ENCODE data around the gene DNPEP. TPM values are rescaled to one million over a fixed set of nuclear protein-coding genes. Genes with fewer than 3 reads are reported as not detected.
"Not testable (repeated sequence)": the region's sequence is repeated elsewhere in the genome, so short reads cannot be mapped to it uniquely, and the experiment has no call there.

DNPEP gene
- total RNA-seq, 1 donor from 2014 or later = 42.4 TPM

GRCh38 chr2:219401606-219402005 lies 13.9 kb upstream of the DNPEP start:
- DNase-seq = no peak

DNA sequence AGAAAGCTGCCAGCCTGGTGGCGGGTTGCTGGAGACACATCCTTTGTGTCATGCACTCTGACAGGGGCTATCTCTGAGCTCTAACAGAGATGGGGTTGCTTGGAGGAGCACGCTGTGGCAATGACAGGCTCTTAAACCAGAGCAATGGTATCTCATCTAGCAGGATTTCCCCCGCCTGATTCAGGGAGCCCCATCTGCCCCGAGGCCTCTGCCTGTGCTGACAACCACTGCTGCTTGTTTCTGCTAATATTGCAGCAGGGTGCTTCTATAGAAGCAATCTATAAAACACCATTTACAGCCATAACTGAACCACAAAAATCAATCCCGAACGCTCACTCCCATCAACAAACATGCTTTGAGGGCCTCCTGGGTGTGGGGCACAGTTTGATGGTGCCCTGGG lies 12.8 kb upstream of the DNPEP start:
- DNase-seq = no peak

- no peak for DNase-seq
Measured at GRCh38 chr2:219399716-219400478, 12.2 kb upstream of the DNPEP start.

DNA sequence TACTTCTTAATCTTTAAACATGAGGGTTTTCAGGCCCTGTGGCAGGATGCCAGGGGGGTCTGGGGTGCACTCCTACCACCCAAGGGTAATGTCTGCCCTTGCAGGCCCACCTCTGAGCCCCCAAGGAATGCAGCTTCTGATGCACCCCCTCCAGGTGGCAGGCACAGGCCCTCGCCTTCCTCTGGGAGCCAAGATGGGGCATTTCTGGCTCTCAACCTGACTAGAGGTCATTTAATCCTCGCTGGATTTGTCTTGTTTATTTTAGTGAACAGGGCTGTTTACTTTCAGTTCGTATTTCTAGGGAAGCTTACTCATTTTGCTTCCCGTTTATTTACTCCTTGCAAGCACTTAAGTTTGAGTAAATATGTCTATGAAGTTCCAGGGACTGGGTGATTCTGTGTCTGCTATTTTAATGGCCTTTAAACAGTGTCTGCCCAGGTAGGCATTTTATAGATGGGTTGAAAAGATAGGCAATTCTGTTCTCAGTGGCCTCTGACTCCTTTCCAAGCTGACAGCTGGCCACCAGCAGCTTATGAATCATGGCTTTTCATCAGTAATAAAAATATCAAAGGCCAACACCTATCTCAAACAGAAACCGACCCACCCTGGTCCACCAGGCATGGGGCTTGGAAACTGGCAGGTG lies 11.1 kb upstream of the DNPEP start:
- no peak for DNase-seq

- no peak for DNase-seq
Measured at GRCh38 chr2:219396863-219397457, 9.2 kb upstream of the DNPEP start.

DNA sequence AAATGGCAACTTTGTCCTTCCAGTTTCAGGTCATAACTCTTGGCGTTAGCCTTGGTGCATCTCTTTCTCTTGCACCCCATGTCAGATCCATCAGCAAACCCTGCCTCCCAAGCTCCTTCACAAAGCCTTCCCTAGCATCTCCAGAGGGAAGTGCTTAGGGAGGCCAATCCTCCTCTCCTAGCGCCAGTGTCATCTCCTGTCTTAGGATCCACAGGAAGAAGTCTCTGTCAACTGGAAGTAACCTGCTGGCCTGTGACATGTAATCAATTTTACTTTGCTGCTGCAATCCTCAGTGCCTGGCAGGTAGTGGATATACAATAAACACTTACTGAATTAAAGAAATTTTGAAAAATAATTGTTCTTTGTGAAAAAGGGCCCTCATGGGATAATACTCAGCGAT lies 7.9 kb upstream of the DNPEP start:
- no peak for DNase-seq

GRCh38 chr2:219395056-219395455 lies 7.3 kb upstream of the DNPEP start:
- not testable (repeated sequence) for DNase-seq

GRCh38 chr2:219392754-219393153 lies 5.0 kb upstream of the DNPEP start:
- no peak for DNase-seq

- no peak for DNase-seq
Measured at GRCh38 chr2:219388907-219389156, 1.1 kb upstream of the DNPEP start.

DNA sequence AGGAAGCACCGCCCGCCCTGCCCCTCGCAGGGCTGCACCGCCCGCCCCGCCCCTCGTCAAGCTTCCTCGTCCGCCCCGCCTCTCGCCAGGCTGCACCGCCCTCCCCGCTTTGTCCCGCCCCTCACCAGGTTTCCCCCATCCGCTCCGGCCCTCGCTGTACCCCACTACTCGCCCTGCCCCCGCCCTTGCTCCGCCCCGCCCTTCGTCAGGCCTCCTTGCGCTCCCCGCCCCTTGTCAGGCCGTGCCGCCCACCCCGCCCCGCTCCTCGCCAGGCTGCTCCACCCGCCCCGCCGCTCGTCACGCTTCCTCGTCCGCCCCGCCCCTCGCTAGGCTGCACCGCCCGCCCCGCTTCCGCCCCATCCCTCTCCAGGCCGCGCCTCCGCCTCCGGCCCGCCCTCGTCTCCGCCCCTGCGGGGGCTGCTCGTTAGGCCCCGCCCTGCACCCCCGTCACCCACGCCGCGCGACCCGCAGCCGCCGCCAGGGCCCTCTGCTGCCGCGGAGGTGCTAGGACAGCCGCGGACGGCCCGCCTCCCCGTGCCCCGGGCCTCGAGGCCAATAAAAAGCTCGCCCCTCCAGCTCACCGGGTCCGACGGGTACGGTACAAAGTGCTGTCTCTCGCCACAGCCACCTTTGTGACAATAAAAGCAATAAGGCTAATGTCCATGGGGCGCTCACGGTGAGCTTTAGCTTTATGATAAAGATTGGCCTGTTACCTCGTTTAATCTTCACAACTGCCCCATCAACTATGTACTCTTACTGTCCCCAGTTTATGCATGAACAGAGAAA lies 602 bp upstream of the DNPEP start:
- peak; percentile 99 for DNase-seq

DNA sequence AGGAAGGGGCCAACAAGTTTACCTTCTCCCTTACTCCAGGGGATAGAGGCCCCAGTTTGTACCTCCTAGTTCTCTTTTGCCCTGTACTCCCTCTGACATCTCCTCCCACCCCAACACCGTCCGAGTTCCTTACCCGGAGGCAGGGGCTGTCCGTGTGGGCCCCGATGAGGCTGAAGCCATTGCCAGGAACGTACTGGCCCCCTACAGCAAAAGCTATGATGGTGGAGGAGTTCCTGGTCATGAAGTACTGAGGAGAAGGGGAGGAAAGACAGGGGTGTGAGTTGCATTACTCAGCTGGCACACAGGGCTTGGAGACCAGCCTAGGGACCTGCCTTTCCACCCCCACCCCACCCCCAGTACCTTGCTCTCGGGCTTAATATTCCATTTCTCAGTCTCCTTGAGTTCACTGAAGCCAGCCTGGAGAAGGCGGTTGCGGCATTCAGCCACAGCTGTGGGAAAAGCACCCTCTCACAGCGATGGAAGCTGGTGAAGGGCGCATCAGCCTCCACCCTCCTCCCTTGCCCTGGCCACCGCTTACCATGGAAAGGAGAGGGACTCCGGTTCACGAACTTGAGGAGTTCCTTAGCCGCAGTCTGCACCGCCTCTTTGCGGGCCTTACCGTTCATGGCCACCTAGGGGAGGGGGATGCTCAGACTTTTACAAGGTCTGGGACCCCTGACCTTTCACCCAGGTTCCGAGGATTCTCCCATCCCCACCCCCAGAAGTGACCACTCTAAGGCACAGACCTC lies 1.0 kb downstream of the DNPEP start:
- no peak for DNase-seq

- no peak for DNase-seq
Measured at GRCh38 chr2:219385958-219386520, 1.7 kb downstream of the DNPEP start.

DNA sequence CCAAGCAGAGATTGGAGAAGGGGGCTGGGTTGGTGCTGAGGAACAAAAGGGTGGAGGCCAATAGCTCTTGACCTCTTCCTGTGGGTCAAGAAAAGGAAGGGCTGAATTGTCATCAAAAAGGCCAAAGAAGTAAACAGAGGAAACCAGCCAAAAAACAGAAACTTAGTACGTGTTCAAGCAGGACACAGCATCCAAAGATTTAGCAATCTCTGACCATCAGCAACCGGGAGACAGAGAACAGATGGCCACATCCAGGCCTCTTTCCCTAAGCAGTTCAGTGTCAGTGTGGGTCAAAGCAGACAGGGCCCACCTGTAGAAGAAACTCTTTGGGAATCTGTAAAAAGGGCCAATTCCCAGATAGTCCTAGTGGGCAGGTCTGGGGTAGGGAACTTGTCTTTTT lies 2.9 kb downstream of the DNPEP start:
- DNase-seq = no peak

DNA sequence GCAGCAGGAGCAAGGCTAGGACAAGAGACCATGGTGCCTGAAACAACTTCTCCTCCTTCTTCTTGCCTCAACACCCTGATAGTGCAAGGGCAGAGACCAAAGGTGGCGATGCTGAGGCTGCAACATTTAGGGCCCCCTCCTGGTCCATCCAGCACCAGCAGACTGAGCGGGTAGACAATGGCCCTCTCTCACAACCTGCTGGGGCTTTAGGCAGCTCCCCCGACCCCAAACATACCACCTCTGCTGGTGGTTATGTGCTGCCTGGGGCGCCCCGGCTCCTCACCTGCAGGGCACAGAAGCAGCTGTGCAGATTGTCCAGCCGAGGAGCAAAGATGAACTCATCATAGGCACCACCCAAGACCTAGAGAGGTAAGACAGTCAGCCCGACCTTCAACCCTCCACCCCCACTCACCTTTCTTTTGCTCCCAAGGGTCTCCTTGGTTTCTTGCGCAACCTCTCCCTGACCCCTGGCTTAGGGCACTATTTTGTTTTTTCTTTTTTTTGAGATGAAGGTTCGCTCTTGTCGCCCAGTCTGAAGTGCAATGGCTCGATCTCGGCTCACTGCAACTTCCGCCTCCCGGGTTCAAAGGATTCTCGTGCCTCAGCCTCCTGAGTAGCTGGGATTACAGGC lies 3.5 kb downstream of the DNPEP start:
- no peak for DNase-seq

- no peak for DNase-seq
Measured at GRCh38 chr2:219381448-219381847, 6.3 kb downstream of the DNPEP start.

GRCh38 chr2:219380926-219381325 lies 6.8 kb downstream of the DNPEP start:
- DNase-seq = no peak

GRCh38 chr2:219378163-219378851 lies 9.4 kb downstream of the DNPEP start:
- DNase-seq = no peak

GRCh38 chr2:219369447-219369861 lies 18.3 kb downstream of the DNPEP start:
- DNase-seq = no peak

GRCh38 chr2:219368690-219369191 lies 19.0 kb downstream of the DNPEP start:
- DNase-seq = peak; percentile 46

- peak; percentile 18 for DNase-seq
Measured at GRCh38 chr2:219362524-219363164, 25.1 kb downstream of the DNPEP start.

Data from skin of body (tissue), 2 donors.